IPS-18c (cell line): ENCODE results near the gene CIART.
A peak's percentile ranks its signal among the peaks of the same experiment; 100 is the strongest.
"Not testable (repeated sequence)": the region's sequence is repeated elsewhere in the genome, so short reads cannot be mapped to it uniquely, and the experiment has no call there.

Source experiments
- H3K4me3 ChIP-seq: 2 replicates; pipeline ENCODE4 v1.7.0; 2013; ENCODE audit warnings: low read depth, mild to moderate bottlenecking, low read length, moderate library complexity; ENCODE audit not compliant: insufficient read depth
- H3K9me3 ChIP-seq: one replicate; pipeline ENCODE4 v1.6.1; 2013; ENCODE audit warnings: mild to moderate bottlenecking, low read length, moderate library complexity; ENCODE audit not compliant: control insufficient read depth, insufficient read depth

CIART gene, protein sequence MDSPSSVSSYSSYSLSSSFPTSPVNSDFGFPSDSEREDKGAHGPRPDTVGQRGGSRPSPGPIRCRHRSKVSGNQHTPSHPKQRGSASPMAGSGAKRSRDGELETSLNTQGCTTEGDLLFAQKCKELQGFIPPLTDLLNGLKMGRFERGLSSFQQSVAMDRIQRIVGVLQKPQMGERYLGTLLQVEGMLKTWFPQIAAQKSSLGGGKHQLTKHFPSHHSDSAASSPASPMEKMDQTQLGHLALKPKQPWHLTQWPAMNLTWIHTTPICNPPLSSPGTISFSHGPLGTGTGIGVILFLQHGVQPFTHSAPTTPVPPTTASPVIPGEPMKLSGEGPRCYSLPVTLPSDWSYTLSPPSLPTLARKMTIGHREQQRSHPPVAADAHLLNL

GRCh38 chr1:150281758-150282557 is at the start of gene CIART:
CIART (plus strand) TSS chr1:150282554; CDS start chr1:150283268, 714 bp downstream.
- peak within 1 kb of the TSS; percentile 68 for H3K4me3 ChIP-seq

DNA sequence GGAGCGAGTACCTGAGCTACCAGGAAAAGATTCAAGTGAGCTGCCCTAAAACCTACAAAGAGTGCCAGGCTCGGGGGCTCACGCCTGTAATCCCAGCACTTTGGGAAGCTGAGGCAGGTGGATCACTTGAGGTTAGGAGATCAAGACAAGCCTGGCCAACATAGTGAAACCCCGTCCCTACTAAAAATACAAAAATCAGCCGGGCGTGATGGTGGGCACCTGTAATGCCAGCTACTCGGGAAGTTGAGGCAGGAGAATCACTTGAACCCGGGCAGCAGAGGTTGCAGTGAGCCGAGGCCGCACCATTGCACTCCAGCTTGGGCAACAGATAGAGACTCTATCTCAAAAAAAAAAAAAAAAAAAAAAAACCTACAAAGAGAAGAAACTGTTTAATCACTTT is 49.4 kb upstream of the CIART start:
- H3K4me3 ChIP-seq, H3K9me3 ChIP-seq: not testable (repeated sequence)

More at GRCh38 chr1:150281758-150282557, at the start of gene CIART:
- H3K9me3 ChIP-seq = no peaks in the 10 kb centered on the region

DNA sequence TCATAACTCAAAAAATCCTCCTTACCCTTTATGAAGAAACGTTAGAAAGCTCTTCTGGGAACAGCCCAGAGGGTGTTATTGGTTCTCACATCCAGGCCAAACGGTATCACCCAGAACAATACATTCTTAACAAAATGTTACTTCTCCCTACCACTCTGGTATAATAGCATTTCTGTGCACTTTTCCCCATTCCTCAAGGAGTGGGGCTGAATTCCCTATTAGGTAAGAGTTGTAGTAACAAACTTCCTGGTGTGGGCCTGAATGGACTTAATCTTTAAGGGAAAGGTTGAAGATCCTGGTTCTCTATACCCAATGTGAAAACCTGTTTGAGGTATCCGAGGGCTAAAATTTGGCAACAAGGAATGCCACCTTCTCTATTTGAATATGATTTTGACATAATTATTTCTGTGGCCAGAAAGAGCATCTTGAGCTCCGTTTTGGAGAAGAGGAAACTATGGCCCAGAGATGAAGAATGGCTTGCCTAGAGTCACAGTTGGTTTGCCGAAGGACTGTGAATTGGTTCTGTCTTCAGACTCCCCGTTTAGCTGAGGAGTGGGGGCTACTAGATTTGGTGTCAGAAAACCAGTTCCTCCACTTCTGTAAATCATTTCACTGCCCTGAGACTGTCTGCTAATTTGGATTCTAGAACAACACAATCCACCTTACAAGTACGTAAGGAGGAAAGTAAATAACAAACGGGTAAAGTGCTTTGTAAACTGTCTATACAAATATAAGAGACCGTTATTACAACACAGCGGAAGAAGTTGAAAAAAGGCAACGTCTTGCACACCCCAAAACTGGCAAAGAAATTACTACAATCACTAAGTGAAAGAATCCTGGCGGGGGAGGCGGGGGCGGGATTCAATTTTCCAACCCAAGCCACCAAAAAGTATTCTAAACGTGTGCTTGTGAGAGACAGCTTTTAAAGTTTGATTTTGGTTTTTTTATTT is 48.7 kb upstream of the CIART start:
- H3K9me3 ChIP-seq = peaks cover 2% of the 10 kb centered on the region
- peak overlapping the region; percentile 81 for H3K4me3 ChIP-seq

- Histone ChIP-seq H3K9me3 (peaks cover 2% of the 10 kb centered on the region), H3K4me3 (peak overlapping the region; percentile 81)
These were observed 48.1 kb upstream of the CIART start for GRCh38 chr1:150234309-150234565.

DNA sequence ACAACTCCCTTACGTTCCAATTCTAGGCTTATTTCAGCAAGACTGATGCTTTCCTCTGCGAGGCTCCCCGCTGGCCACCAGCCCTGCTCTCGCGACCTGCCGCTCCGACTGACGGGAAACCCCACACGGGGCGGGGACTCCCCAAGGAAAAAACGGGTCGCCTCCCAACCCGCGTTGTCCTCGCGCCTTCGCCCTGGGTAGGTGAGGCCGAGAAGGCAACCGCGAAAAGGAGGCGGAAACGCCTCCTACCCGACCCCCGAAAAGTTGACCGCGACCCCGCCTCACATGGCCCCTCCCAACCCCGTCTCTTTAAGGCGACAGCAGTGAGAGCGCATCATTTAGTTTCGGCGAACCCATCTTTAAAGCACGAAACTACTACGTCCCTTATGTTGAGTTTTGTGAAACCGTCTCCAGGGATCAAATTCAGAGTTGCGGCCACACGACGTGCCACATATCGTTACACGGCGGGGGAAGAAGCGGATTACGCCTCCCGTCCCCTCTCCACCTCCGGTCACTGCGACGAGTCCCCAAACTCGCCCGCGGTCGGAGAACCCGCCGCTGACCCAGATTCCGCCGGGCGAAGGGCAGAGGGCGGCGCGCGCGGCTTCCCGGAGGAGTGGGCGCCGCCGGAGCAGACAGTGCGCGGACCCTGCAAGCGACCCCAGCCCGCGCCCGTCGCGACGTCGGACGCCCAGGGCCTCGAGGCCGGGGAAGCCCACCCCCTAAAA is 47.6 kb upstream of the CIART start:
- peak overlapping the region; percentile 81 for H3K4me3 ChIP-seq
- H3K9me3 ChIP-seq = peaks cover 2% of the 10 kb centered on the region

GRCh38 chr1:150235294-150235851 is 47.0 kb upstream of the CIART start:
- Histone ChIP-seq H3K4me3 (peak overlapping the region; percentile 81), H3K9me3 (peaks cover 2% of the 10 kb centered on the region)

DNA sequence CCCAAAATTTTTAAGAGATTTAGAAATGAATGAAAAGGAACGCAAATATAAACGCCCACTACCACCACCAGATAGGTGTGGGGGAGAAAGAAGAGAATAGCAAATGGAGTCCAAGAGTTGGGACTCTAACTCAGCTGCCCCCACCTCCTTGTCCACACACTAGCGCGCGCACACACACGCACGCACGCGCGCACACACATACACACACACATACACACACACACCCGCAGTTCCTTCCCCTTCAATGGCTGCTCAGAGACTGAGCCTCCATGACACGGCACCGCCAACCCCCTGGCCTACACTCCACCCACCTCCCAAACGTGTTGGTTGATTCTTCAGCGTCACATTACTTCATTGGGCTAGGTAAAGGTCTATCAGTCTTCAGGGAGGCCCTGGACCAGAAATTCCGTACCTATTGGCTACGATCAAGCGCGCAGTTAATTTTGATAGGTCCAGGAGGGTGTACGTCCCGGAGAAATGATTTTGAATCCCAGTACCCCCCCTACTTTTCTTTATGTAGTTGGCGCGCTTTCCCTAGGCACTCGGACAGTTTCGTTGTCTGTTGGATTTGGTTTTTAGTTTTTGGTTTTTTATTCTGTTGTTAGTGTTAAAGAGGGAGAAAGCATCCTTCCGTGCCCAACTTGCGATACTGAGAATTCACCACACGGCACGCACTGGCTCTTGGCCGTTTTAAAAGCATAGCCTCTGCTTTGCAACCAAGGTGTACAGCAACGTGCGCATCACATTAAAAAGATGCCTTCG is 46.3 kb upstream of the CIART start, which contains the start of gene ANP32E:
TSS of gene ANP32E (minus strand) at position 261 of the 762 bp plus-strand sequence. CDS start 326 bp downstream, outside the sequence.
- Histone ChIP-seq H3K4me3 (peak within 1 kb of the TSS; percentile 81), H3K9me3 (no peaks in the 10 kb centered on the region)

DNA sequence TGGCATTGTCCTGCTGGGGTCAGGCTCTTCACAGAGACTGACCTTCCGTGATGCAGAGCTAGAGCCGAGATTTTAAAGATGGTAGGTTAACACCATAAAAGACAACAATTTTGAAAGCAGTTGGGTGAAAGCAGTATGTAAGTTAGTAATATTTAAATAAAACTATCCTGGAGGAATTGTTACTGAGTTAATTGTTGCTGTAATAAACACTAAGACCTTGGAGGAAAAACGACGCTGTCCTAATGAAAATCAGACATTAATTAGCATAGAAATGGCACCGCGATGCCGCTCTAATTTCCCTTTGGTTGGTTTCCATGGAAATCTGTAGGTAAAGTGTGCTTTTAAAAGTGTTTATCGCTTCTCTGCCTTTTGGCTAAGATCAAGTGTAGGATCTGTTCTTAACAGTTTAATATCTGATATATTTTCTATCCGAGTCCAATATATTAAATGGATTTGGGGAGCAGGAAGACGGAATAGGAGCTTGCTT is 45.7 kb upstream of the CIART start:
- Histone ChIP-seq H3K4me3 (peak overlapping the region; percentile 49), H3K9me3 (no peaks in the 10 kb centered on the region)

DNA sequence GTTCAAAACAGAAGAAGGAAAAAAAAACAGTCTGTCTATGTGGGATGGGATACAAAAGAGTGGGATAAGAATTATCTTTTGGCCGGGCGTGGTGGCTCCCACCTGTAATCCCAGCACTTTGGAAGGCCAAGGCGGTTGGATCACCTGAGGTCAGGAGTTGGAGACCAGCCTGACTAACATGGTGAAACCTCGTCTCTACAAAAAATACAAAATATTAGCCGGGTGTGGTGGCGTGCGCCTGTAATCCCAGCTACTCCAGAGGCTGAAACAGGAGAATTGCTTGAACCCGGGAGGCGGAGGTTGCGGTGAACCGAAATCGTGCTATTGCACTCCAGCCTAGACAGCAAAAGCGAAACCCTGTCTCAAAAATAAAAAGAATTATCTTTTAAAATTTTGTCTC is 45.2 kb upstream of the CIART start:
- not testable (repeated sequence) for H3K4me3 ChIP-seq, H3K9me3 ChIP-seq

GRCh38 chr1:150237746-150238145 is 44.6 kb upstream of the CIART start:
- Histone ChIP-seq H3K9me3 (no peaks in the 10 kb centered on the region), H3K4me3 (no peak overlapping the region)

DNA sequence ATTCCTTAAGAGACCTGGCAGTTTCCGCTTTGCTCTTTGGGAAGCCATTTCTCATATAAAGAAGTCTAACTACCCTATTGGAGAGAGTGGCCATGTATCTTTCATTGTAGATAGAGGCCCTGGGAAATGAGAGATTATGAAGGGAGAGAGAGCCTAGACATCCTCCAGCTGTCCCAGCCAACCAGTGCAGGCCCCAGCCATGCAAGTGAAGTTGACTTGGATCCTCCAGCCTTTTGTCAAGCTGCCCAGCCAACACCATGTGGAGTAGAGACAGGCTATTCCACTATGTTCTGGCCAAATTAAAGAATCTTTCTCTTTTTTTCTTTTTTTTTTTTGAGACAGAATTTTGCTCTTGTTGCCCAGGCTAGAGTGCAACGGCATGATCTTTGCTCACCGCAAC is 39.4 kb upstream of the CIART start:
- H3K4me3 ChIP-seq = no peak overlapping the region
- H3K9me3 ChIP-seq = no peaks in the 10 kb centered on the region

DNA sequence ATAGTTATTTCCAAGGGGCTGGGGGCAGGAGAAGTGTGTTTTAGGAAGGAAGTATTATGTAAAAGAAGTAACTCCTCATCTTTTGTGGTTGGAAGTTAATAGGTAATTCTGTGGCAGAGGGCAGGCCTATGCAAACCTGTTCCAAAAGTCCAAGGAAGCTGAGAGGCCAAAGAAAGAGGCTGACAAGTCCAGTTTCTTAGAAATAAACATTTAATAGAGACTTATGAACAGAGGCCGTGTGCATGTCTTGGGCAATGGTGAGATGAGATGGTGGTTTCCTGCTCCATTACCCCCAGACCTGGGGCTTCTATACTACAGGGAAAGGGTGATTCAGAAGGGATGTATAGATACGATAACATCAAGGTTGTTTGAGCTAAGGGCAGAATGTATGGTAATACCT is 32.4 kb upstream of the CIART start:
- Histone ChIP-seq H3K4me3 (no peak overlapping the region), H3K9me3 (no peaks in the 10 kb centered on the region)

GRCh38 chr1:150256198-150256553 is 26.2 kb upstream of the CIART start:
- H3K4me3 ChIP-seq = peak overlapping the region; percentile 64; the same call in 1 of the 2 replicates
- no peaks in the 10 kb centered on the region for H3K9me3 ChIP-seq

- H3K4me3 ChIP-seq = peak overlapping the region; percentile 64
- no peaks in the 10 kb centered on the region for H3K9me3 ChIP-seq
These were observed 25.6 kb upstream of the CIART start for GRCh38 chr1:150256554-150257341.
